ENCODE data around the gene OVOL3.

The OVOL3 gene

GRCh38 chr19:36160821-36161596, 50.1 kb downstream of the OVOL3 start:
- in situ Hi-C loops (cut with HindIII; ENCODE audit: low sequenced_read_pairs), result no loop called here
